Measurements from ENCODE around the gene CACNA1I. TPM values are rescaled to one million over a fixed set of nuclear protein-coding genes. Genes with fewer than 3 reads are reported as not detected.

CACNA1I gene
- total and polyA plus RNA-seq, 2 donors (not counting 1 experiment from before 2014, with no cell fraction given), result 0.07 to 0.25 TPM

GRCh38 chr22:39651053-39651996 lies 80.8 kb downstream of the CACNA1I start:
- 86% methylated on average over 22 of the region's 24 CpGs for WGBS (ENCODE audit: insufficient coverage)
- Mint-ChIP-seq H3K4me1 (no peaks in the 10 kb centered on the region), H3K27me3 (peaks cover 7% of the 10 kb centered on the region), H3K4me3 (no peak overlapping the region), H3K9me3 (ENCODE audit: insufficient read depth) (no peaks in the 10 kb centered on the region), H3K27ac (no peak overlapping the region)
- H3K27me3 ChIP-seq (replicated peaks in 1 of 4; ENCODE audit: control extremely low read depth in 1 of 4, control insufficient read depth in 3 of 4, insufficient read depth in 4 of 4, low read length in 3 of 4), result peaks cover 0 to 13% (median 0%) of the 10 kb centered on the region in 4 experiments
- intact Hi-C loops (cut with micrococcal nuclease), result no loop called here
- H3K9me3 ChIP-seq (ENCODE audit: control extremely low read depth in 1 of 3, control insufficient read depth in 2 of 3, insufficient read depth in 1 of 3, low read length in 2 of 3), result peaks cover 0 to 8% (median 0%) of the 10 kb centered on the region in 3 donors
- H4K20me1 ChIP-seq (ENCODE audit: control insufficient read depth, insufficient read depth, low read length, poor library complexity, severe bottlenecking), result no peaks in the 10 kb centered on the region
- no peak for DNase-seq
- no peak overlapping the region for H2AFZ ChIP-seq (ENCODE audit: insufficient read depth, low read depth, low read length, poor library complexity, severe bottlenecking)
- no peak overlapping the region for H3K27ac ChIP-seq (ENCODE audit: low read length in 2 of 2)
- H3K4me3 ChIP-seq (ENCODE audit: control extremely low read depth in 1 of 5, extremely low read depth in 1 of 5, insufficient read depth in 1 of 5, low read depth in 2 of 5, low read length in 4 of 5), result no peak overlapping the region
- H3K4me1 ChIP-seq (ENCODE audit: control insufficient read depth in 2 of 2, insufficient read depth in 2 of 2, low read length in 2 of 2), result no peaks in the 10 kb centered on the region
- POLR2A ChIA-PET, result no interaction called here
- no peak overlapping the region for H3K9ac ChIP-seq (ENCODE audit: low read length)
- no peak for ATAC-seq (ENCODE audit: low read depth)
- H3K36me3 ChIP-seq (replicated peaks in 1 of 2; ENCODE audit: control extremely low read depth in 1 of 2, control insufficient read depth in 1 of 2, extremely low read depth in 1 of 2, insufficient read depth in 2 of 2, low read length in 1 of 2), result no peaks in the 10 kb centered on the region
- no peaks in the 10 kb centered on the region for H3K79me2 ChIP-seq (ENCODE audit: control insufficient read depth, insufficient read depth, low read length)
- no peak overlapping the region for H3K4me2 ChIP-seq (replicated peaks; ENCODE audit: low read depth, low read length, poor library complexity, severe bottlenecking)
- no peak for TF ChIP-seq EZH2 (IDR thresholded peaks at IDR 0.05; ENCODE audit: borderline replicate concordance, insufficient read depth, low read depth, low read length, poor library complexity, severe bottlenecking)
- no peak for TF ChIP-seq CTCF (IDR thresholded peaks at IDR 0.05)
- CTCF ChIA-PET, result interaction anchor here (1.0 to 1.7 kb wide), 3 partner anchors 37 to 374 kb away, joined by 3 to 4 read pairs (median 3); no protein-coding TSS in a partner anchor

Data from B cell (primary cell).